Sigmoid colon (tissue), 7 donors: ENCODE measurements around the gene SRCIN1. TPM values are rescaled to one million over a fixed set of nuclear protein-coding genes. Genes with fewer than 3 reads are reported as not detected.
"Not testable (repeated sequence)": the region's sequence is repeated elsewhere in the genome, so short reads cannot be mapped to it uniquely, and the experiment has no call there.

Source experiments
- DNase-seq: peaks from one replicate; pipeline ENCODE4 v3.0.0-alpha.2; 2019
- H3K27ac ChIP-seq, 4 donors: fragments of 200-600 bp; sonication (generic); one replicate each; pipeline ENCODE4 v1.5.1; 2016 to 2019; ENCODE audit warnings: mild to moderate bottlenecking in 1 of 4
- H3K27me3 ChIP-seq, 3 donors: fragments of 200-600 bp; sonication (generic); one replicate each; pipeline ENCODE4 v1.5.1; 2019; ENCODE audit warnings: mild to moderate bottlenecking in 1 of 3
- H3K36me3 ChIP-seq, 4 donors: fragments of 200-600 bp; sonication (generic); one replicate each; pipeline ENCODE4 v1.5.1; 2016 to 2019
- H3K4me1 ChIP-seq, 4 donors: fragments of 200-600 bp; sonication (generic); one replicate each; pipeline ENCODE4 v1.5.1; 2017 to 2019
- H3K4me3 ChIP-seq, 4 donors: fragments of 200-600 bp; sonication (generic); one replicate each; pipeline ENCODE4 v1.5.1; 2017 to 2019; ENCODE audit warnings: mild to moderate bottlenecking in 2 of 4, moderate library complexity in 1 of 4
- H3K9me3 ChIP-seq, 4 donors: fragments of 200-600 bp in 3 of 4; sonication (generic) in 3 of 4; one replicate each; pipeline versions ENCODE4 v1.5.1 to v1.6.1; 2013 to 2019
- CTCF ChIP-seq, 4 experiments: fragments of 450-650 bp in 3 of 4; fragments of 200-600 bp in 1 of 4; IDR thresholded peaks; one replicate each; pipeline ENCODE4 v1.5.1; 2016 to 2019; ENCODE audit warnings: antibody characterized with exemption in 4 of 4, mild to moderate bottlenecking in 3 of 4, moderate library complexity in 2 of 4
- EP300 ChIP-seq, 4 donors: sonication (generic); formaldehyde crosslinking; IDR thresholded peaks; one replicate each; pipeline ENCODE4 v1.6.1; 2017; ENCODE audit warnings: antibody characterized with exemption in 4 of 4
- POLR2A ChIP-seq, 2 donors: fragments of 450-650 bp; IDR thresholded peaks; one replicate each; pipeline ENCODE4 v1.6.1; 2016; ENCODE audit warnings: antibody characterized with exemption in 2 of 2, mild to moderate bottlenecking in 2 of 2, moderate library complexity in 2 of 2
- POLR2AphosphoS5 ChIP-seq, 4 donors: sonication (generic); formaldehyde crosslinking; IDR thresholded peaks; one replicate each; pipeline ENCODE4 v1.6.1; 2017; ENCODE audit warnings: antibody characterized with exemption in 4 of 4
- WGBS, 2 donors: extraction: QIAGEN DNeasy Blood & Tissue Kit; methylation state at CpG; one replicate each; pipeline ENCODE4 v1.1.7; 2013; 5-methylcytosine and 5-hydroxymethylcytosine counted together
- intact Hi-C: fragments of 100-400 bp; cut with DNase I; formaldehyde crosslinking; loops from one replicate; pipeline ENCODE4 v1.15.1; 2023
- polyA plus RNA-seq, 3 donors: library from polyadenylated mRNA; stranded (reverse); fragments of 200-250 nt; gene quantifications; one replicate each; pipeline ENCODE4 v1.2.3, GENCODE V29; 2013
- total RNA-seq, 4 donors: library from RNA; depleted of rRNA; stranded (reverse); fragments of >200 nt; gene quantifications; one replicate each; pipeline ENCODE4 v1.1.0, GENCODE V29; 2016
- donor health status: healthy with polysubstance abuse.
- donor health status: Bipolar disorder and iron deficiency.
- donor health status: healthy.

The SRCIN1 gene
- total and polyA plus RNA-seq, 7 donors, result 0.81 to 9.4 (median 1.3) TPM; not detected in 1

- Histone ChIP-seq H3K4me3 (no peak overlapping the region), H3K9me3 (no peaks in the 10 kb centered on the region), H3K36me3 (no peaks in the 10 kb centered on the region), H3K27me3 (no peaks in the 10 kb centered on the region), H3K27ac (no peak overlapping the region), H3K4me1 (no peaks in the 10 kb centered on the region)
- 79 to 93% methylated on average over 4 of the region's 4 CpGs for WGBS, 2 donors
- intact Hi-C loops, result no loop called here
- TF ChIP-seq POLR2A (IDR thresholded peaks at IDR 0.05) (no peak), CTCF (IDR thresholded peaks at IDR 0.05) (no peak), EP300 (IDR thresholded peaks at IDR 0.05) (no peak), POLR2AphosphoS5 (IDR thresholded peaks at IDR 0.05) (no peak)
- DNase-seq, result no peak
Measured at GRCh38 chr17:38637951-38638350, 32.2 kb upstream of the SRCIN1 start.

- Histone ChIP-seq H3K4me1 (no peaks in the 10 kb centered on the region), H3K27ac (no peak overlapping the region), H3K4me3 (no peak overlapping the region), H3K27me3 (no peaks in the 10 kb centered on the region), H3K36me3 (no peaks in the 10 kb centered on the region), H3K9me3 (no peaks in the 10 kb centered on the region)
- TF ChIP-seq POLR2AphosphoS5 (IDR thresholded peaks at IDR 0.05), result no peak
- no peak for TF ChIP-seq POLR2A (IDR thresholded peaks at IDR 0.05)
- no peak for TF ChIP-seq CTCF (IDR thresholded peaks at IDR 0.05)
- no peak for TF ChIP-seq EP300 (IDR thresholded peaks at IDR 0.05)
- intact Hi-C loops, result no loop called here
- 72 to 87% methylated on average over 9 of the region's 9 CpGs for WGBS, 2 donors
- DNase-seq, result no peak
Measured at GRCh38 chr17:38636054-38636453, 30.3 kb upstream of the SRCIN1 start.

- H3K36me3 ChIP-seq, result no peaks in the 10 kb centered on the region
- H3K27me3 ChIP-seq, result no peaks in the 10 kb centered on the region
- no peaks in the 10 kb centered on the region for H3K4me1 ChIP-seq
- H3K4me3 ChIP-seq, result no peak overlapping the region
- 59 to 72% methylated on average over 6 of the region's 6 CpGs for WGBS, 2 donors
- no peaks in the 10 kb centered on the region for H3K9me3 ChIP-seq
- DNase-seq, result no peak
- intact Hi-C loops, result no loop called here
- H3K27ac ChIP-seq, result no peak overlapping the region
- TF ChIP-seq EP300 (IDR thresholded peaks at IDR 0.05) (no peak), CTCF (IDR thresholded peaks at IDR 0.05) (no peak), POLR2A (IDR thresholded peaks at IDR 0.05) (no peak), POLR2AphosphoS5 (IDR thresholded peaks at IDR 0.05) (no peak)
Measured at GRCh38 chr17:38632334-38632733, 26.6 kb upstream of the SRCIN1 start.

- no peaks in the 10 kb centered on the region for H3K9me3 ChIP-seq
- WGBS, 2 donors, result 79 to 91% methylated on average over 3 of the region's 3 CpGs
- H3K27ac ChIP-seq, result no peak overlapping the region
- no peak for TF ChIP-seq EP300 (IDR thresholded peaks at IDR 0.05)
- no peak for TF ChIP-seq POLR2A (IDR thresholded peaks at IDR 0.05)
- TF ChIP-seq POLR2AphosphoS5 (IDR thresholded peaks at IDR 0.05), result no peak
- no peak for TF ChIP-seq CTCF (IDR thresholded peaks at IDR 0.05)
- no peaks in the 10 kb centered on the region for H3K4me1 ChIP-seq
- no peak overlapping the region for H3K4me3 ChIP-seq
- intact Hi-C loops, result no loop called here
- no peaks in the 10 kb centered on the region for H3K27me3 ChIP-seq
- DNase-seq, result no peak
- no peaks in the 10 kb centered on the region for H3K36me3 ChIP-seq
Measured at GRCh38 chr17:38628441-38628840, 22.7 kb upstream of the SRCIN1 start.

GRCh38 chr17:38627957-38628356 lies 22.2 kb upstream of the SRCIN1 start:
- Histone ChIP-seq H3K9me3 (no peaks in the 10 kb centered on the region), H3K4me3 (no peak overlapping the region), H3K4me1 (no peaks in the 10 kb centered on the region), H3K36me3 (no peaks in the 10 kb centered on the region), H3K27me3 (no peaks in the 10 kb centered on the region), H3K27ac (no peak overlapping the region)
- TF ChIP-seq POLR2A (IDR thresholded peaks at IDR 0.05) (no peak), CTCF (IDR thresholded peaks at IDR 0.05) (no peak), POLR2AphosphoS5 (IDR thresholded peaks at IDR 0.05) (no peak), EP300 (IDR thresholded peaks at IDR 0.05) (no peak)
- no peak for DNase-seq
- WGBS, 2 donors, result 90% methylated on average over 2 of the region's 2 CpGs
- intact Hi-C loops, result no loop called here

GRCh38 chr17:38626606-38627226 lies 21.0 kb upstream of the SRCIN1 start:
- H3K27me3 ChIP-seq, H3K4me1 ChIP-seq, H3K27ac ChIP-seq, H3K36me3 ChIP-seq, H3K4me3 ChIP-seq, DNase-seq, H3K9me3 ChIP-seq, intact Hi-C loops: not testable (repeated sequence)
- 91 to 92% methylated on average over 6 of the region's 6 CpGs for WGBS, 2 donors
